OCI-LY3 (cell line): ENCODE data around the gene CDH4.

Source experiments
- CTCF ChIP-seq: fragments of 200-600, 300-600 bp; sonication (generic); IDR thresholded peaks from 2 replicates; pipeline ENCODE4 v1.5.1; 2014; ENCODE audit warnings: antibody characterized with exemption, low read length, low read depth
- EZH2phosphoT487 ChIP-seq: fragments of 200-600 bp; shearing (Covaris generic); IDR thresholded peaks from 2 replicates; pipeline ENCODE4 v1.6.1; 2018; ENCODE audit warnings: antibody characterized with exemption, mixed run types, low read depth

GRCh38 chr20:61414455-61414991 is 162.5 kb downstream of the CDH4 start:
- no peak for TF ChIP-seq CTCF
- no peak for TF ChIP-seq EZH2phosphoT487
